ENCODE measurements around the gene REV1.

The REV1 gene

GRCh38 chr2:99450199-99450598, 39.6 kb downstream of the REV1 start:
- Histone ChIP-seq H3K4me1 (ENCODE audit: low read length) (no peaks in the 10 kb centered on the region), H3K9ac (ENCODE audit: low read length) (no peak overlapping the region), H2AFZ (ENCODE audit: low read length) (no peak overlapping the region), H3K9me2 (replicated peaks; ENCODE audit: insufficient read depth, low read length) (no peaks in the 10 kb centered on the region), H3F3A (ENCODE audit: insufficient read depth, low read length) (no peaks in the 10 kb centered on the region), H3K9me3 (replicated peaks; ENCODE audit: insufficient read depth, low read length) (no peaks in the 10 kb centered on the region), H3K4me2 (ENCODE audit: low read depth, low read length) (no peak overlapping the region), H3K79me2 (ENCODE audit: low read length) (peaks cover 7% of the 10 kb centered on the region; the same call in 1 of the 2 replicates), H3K27ac (ENCODE audit: low read length) (no peak overlapping the region), H4K20me1 (ENCODE audit: insufficient read depth, low read length) (no peaks in the 10 kb centered on the region), H3K4me3 (ENCODE audit: low read length) (no peak overlapping the region), H3K36me3 (replicated peaks; ENCODE audit: insufficient read depth, low read length) (0 out of 2 replicates have a peak, but pooled peaks cover 4% of the 10 kb centered on the region), H3K27me3 (replicated peaks; ENCODE audit: insufficient read depth, low read length) (no peaks in the 10 kb centered on the region)
- no peak for TF ChIP-seq EZH2phosphoT487 (IDR thresholded peaks at IDR 0.05; ENCODE audit: low read length)
- TF ChIP-seq EZH2 (optimal IDR thresholded peaks at IDR 0.05; ENCODE audit: low read depth, low read length): no peak
- no peak for TF ChIP-seq CTCF (IDR thresholded peaks at IDR 0.05; ENCODE audit: low read length)
- DNase-seq: no peak

GRCh38 chr2:99448556-99448955, 41.3 kb downstream of the REV1 start:
- Histone ChIP-seq H3K27me3 (replicated peaks; ENCODE audit: insufficient read depth, low read length) (no peaks in the 10 kb centered on the region), H4K20me1 (ENCODE audit: insufficient read depth, low read length) (no peaks in the 10 kb centered on the region), H3K4me3 (ENCODE audit: low read length) (no peak overlapping the region), H3K9me3 (replicated peaks; ENCODE audit: insufficient read depth, low read length) (no peaks in the 10 kb centered on the region), H3K9me2 (replicated peaks; ENCODE audit: insufficient read depth, low read length) (no peaks in the 10 kb centered on the region), H2AFZ (ENCODE audit: low read length) (no peak overlapping the region), H3K79me2 (ENCODE audit: low read length) (peaks cover 7% of the 10 kb centered on the region; the same call in 1 of the 2 replicates), H3K4me2 (ENCODE audit: low read depth, low read length) (no peak overlapping the region), H3K27ac (ENCODE audit: low read length) (no peak overlapping the region), H3K4me1 (ENCODE audit: low read length) (no peaks in the 10 kb centered on the region), H3K36me3 (replicated peaks; ENCODE audit: insufficient read depth, low read length) (0 out of 2 replicates have a peak, but pooled peaks cover 4% of the 10 kb centered on the region), H3K9ac (ENCODE audit: low read length) (no peak overlapping the region), H3F3A (ENCODE audit: insufficient read depth, low read length) (no peaks in the 10 kb centered on the region; the same call in 1 of the 2 replicates)
- no peak for TF ChIP-seq EZH2phosphoT487 (IDR thresholded peaks at IDR 0.05; ENCODE audit: low read length)
- TF ChIP-seq EZH2 (optimal IDR thresholded peaks at IDR 0.05; ENCODE audit: low read depth, low read length): no peak
- TF ChIP-seq CTCF (IDR thresholded peaks at IDR 0.05; ENCODE audit: low read length): no peak
- DNase-seq: no peak

- DNase-seq: no peak
- H3K36me3 ChIP-seq (replicated peaks; ENCODE audit: insufficient read depth, low read length): peaks cover 10% of the 10 kb centered on the region; the same call in 1 of the 2 replicates
- H3K79me2 ChIP-seq (ENCODE audit: low read length): peaks cover 4% of the 10 kb centered on the region; the same call in 1 of the 2 replicates
- no peaks in the 10 kb centered on the region for H3K9me3 ChIP-seq (replicated peaks; ENCODE audit: insufficient read depth, low read length)
- H3K9ac ChIP-seq (ENCODE audit: low read length): no peak overlapping the region
- H3K9me2 ChIP-seq (replicated peaks; ENCODE audit: insufficient read depth, low read length): no peaks in the 10 kb centered on the region
- H3K4me3 ChIP-seq (ENCODE audit: low read length): no peak overlapping the region
- H3K27ac ChIP-seq (ENCODE audit: low read length): no peak overlapping the region
- H3K4me2 ChIP-seq (ENCODE audit: low read depth, low read length): no peak overlapping the region
- H3F3A ChIP-seq (ENCODE audit: insufficient read depth, low read length): no peaks in the 10 kb centered on the region; the same call in 1 of the 2 replicates
- TF ChIP-seq CTCF (IDR thresholded peaks at IDR 0.05; ENCODE audit: low read length): no peak
- no peak for TF ChIP-seq EZH2 (optimal IDR thresholded peaks at IDR 0.05; ENCODE audit: low read depth, low read length)
- no peak for TF ChIP-seq EZH2phosphoT487 (IDR thresholded peaks at IDR 0.05; ENCODE audit: low read length)
- H3K4me1 ChIP-seq (ENCODE audit: low read length): no peaks in the 10 kb centered on the region
- no peaks in the 10 kb centered on the region for H3K27me3 ChIP-seq (replicated peaks; ENCODE audit: insufficient read depth, low read length)
- H2AFZ ChIP-seq (ENCODE audit: low read length): no peak overlapping the region
- H4K20me1 ChIP-seq (ENCODE audit: insufficient read depth, low read length): no peaks in the 10 kb centered on the region
Measured at GRCh38 chr2:99445065-99445464, 44.8 kb downstream of the REV1 start.
